ENCODE results near the gene FSIP1. TPM values are rescaled to one million over a fixed set of nuclear protein-coding genes. Genes with fewer than 3 reads are reported as not detected.

FSIP1 gene
- total RNA-seq, 3 donors from 2014 or later, result 4.1 to 12.1 (median 5.1) TPM

DNA sequence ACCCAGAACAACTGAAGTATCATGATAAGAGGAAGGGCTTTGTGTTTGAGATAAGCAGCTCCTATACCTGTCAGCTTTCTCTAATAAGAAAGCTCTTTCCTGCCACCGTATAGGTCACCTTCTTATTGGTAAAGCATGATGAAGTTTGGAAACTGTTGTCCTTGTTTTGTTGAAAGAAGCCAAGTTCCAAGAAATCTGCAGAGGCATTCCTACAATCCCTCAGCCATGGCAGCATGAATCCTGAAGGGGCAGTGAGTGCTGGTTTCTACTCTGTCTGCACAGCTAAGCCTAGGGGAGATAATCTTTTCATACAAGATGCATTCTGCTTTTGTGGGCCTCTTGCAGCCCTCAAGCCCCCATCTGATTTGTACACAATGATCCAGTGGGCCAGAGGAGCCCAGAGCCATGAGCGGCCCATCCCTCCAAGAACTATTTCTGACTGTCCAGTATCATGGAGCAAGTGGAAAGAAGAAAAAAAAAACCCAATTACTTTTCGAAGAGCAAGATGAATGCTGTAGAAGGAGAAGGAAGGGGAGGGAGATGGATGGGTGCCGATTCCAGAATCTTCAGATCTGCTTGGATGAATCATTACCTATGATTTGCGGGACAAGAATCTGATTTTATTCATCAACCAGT is 203.7 kb downstream of the FSIP1 start:
- TF ChIP-seq CTCF (IDR thresholded peaks at IDR 0.05), result no peak
- intact Hi-C loops (cut with DNase I, micrococcal nuclease), result no loop called here
- Histone ChIP-seq H3K9me3 (no peaks in the 10 kb centered on the region), H3K4me1 (ENCODE audit: low read depth) (peaks cover 9% of the 10 kb centered on the region), H3K4me3 (no peak overlapping the region), H3K36me3 (ENCODE audit: low read depth) (no peaks in the 10 kb centered on the region)
- no peak for DNase-seq
- ATAC-seq, result no peak

DNA sequence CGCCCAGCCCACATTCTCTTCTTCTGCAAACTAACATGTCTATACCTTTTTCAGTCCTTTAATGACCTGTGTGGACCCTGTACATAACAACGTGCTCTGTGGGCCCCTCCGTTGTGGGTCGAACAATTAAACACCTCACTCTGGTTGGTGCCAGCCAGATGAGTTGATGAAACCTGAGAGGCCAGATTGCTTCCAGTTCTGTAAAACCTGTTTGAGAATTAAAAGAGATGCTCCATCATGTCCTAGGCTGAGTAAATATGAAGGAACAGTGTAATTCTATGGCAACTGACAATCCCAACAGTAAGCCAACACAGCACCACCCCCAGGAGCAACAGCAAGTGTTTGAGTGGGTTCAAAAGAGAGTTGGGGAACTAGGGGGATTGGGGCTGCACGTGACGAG is 207.5 kb downstream of the FSIP1 start:
- no peak for ATAC-seq
- Histone ChIP-seq H3K9me3 (no peaks in the 10 kb centered on the region), H3K36me3 (ENCODE audit: low read depth) (no peaks in the 10 kb centered on the region), H3K4me1 (ENCODE audit: low read depth) (peaks cover 5% of the 10 kb centered on the region), H3K4me3 (no peak overlapping the region)
- DNase-seq, result no peak
- TF ChIP-seq CTCF (IDR thresholded peaks at IDR 0.05), result no peak
- intact Hi-C loops (cut with DNase I, micrococcal nuclease), result no loop called here

DNA sequence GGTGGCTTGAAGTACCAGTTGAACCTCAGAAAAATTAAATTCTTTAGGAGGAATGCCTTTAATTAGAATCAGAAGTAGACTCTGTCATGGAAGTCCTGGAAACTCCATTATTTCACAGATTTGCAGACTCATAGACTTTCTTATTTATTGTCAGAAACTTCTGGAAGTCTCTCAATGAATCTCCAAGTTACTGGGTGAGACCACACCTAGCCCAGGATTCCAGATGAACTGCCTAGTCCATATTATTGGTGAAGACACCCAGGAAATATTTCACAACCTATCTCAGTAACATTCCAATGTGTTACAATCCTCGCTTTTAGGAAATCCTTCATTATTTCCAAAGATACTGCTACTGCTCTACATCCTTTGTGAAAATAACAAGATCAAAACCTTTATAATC is 208.2 kb downstream of the FSIP1 start:
- DNase-seq (no peak), ATAC-seq (no peak)
- TF ChIP-seq CTCF (IDR thresholded peaks at IDR 0.05), result no peak
- H3K36me3 ChIP-seq (ENCODE audit: low read depth), result no peaks in the 10 kb centered on the region
- H3K9me3 ChIP-seq, result no peaks in the 10 kb centered on the region
- no peaks in the 10 kb centered on the region for H3K4me1 ChIP-seq (ENCODE audit: low read depth)
- intact Hi-C loops (cut with DNase I, micrococcal nuclease), result no loop called here
- no peak overlapping the region for H3K4me3 ChIP-seq

- intact Hi-C loops (cut with DNase I, micrococcal nuclease), result no loop called here
- no peaks in the 10 kb centered on the region for H3K4me1 ChIP-seq (ENCODE audit: low read depth)
- H3K36me3 ChIP-seq (ENCODE audit: low read depth), result no peaks in the 10 kb centered on the region
- H3K9me3 ChIP-seq, result no peaks in the 10 kb centered on the region
- no peak overlapping the region for H3K4me3 ChIP-seq
- TF ChIP-seq CTCF (IDR thresholded peaks at IDR 0.05), result no peak
- no peak for DNase-seq
- ATAC-seq, result no peak
These were observed 208.8 kb downstream of the FSIP1 start for GRCh38 chr15:39573844-39574243.

- Histone ChIP-seq H3K9me3 (no peaks in the 10 kb centered on the region), H3K4me3 (no peak overlapping the region), H3K4me1 (ENCODE audit: low read depth) (no peaks in the 10 kb centered on the region), H3K36me3 (ENCODE audit: low read depth) (no peaks in the 10 kb centered on the region)
- DNase-seq, result no peak
- ATAC-seq, result peak; percentile 53
- intact Hi-C loops (cut with DNase I, micrococcal nuclease), result no loop called here
- TF ChIP-seq CTCF (IDR thresholded peaks at IDR 0.05), result no peak
These were observed 209.4 kb downstream of the FSIP1 start for GRCh38 chr15:39573287-39573686.

GRCh38 chr15:39565851-39566250 is 216.8 kb downstream of the FSIP1 start:
- Histone ChIP-seq H3K36me3 (ENCODE audit: low read depth) (no peaks in the 10 kb centered on the region), H3K9me3 (no peaks in the 10 kb centered on the region), H3K4me1 (ENCODE audit: low read depth) (no peaks in the 10 kb centered on the region), H3K4me3 (no peak overlapping the region)
- no peak for TF ChIP-seq CTCF (IDR thresholded peaks at IDR 0.05)
- no peak for ATAC-seq
- DNase-seq, result no peak
- intact Hi-C loops (cut with DNase I, micrococcal nuclease), result no loop called here

Measured in mucosa of descending colon (tissue), 3 donors.